ENCODE data around the gene TSPAN9.
A peak's percentile ranks its signal among the peaks of the same experiment; 100 is the strongest.
"Not testable (repeated sequence)": the region's sequence is repeated elsewhere in the genome, so short reads cannot be mapped to it uniquely, and the experiment has no call there.

Gene TSPAN9

DNA sequence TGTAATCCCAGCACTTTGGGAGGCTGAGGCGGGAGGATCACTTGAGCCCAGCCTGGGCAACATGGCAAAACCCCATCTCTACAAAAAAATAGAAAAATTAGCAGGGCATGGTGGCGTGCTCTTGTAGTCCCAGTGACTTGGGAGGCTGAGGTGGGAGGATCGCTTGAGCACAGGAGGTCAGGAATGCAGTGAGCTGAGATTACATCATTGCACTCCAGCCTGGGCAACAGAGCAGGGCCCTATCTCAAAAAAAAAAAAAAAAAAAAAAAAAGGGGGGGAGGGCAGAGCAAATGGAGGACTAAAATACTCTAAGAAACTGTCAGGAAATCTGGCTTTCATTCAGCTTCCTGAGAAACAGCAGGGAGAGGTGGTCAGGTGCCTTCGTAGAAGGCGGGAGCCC, 31.7 kb upstream of the TSPAN9 start:
- DNase-seq = no peak

- DNase-seq = no peak
Measured at GRCh38 chr12:3045989-3046388, 31.2 kb upstream of the TSPAN9 start.

GRCh38 chr12:3046441-3047200, 30.6 kb upstream of the TSPAN9 start:
- no peak for DNase-seq

DNA sequence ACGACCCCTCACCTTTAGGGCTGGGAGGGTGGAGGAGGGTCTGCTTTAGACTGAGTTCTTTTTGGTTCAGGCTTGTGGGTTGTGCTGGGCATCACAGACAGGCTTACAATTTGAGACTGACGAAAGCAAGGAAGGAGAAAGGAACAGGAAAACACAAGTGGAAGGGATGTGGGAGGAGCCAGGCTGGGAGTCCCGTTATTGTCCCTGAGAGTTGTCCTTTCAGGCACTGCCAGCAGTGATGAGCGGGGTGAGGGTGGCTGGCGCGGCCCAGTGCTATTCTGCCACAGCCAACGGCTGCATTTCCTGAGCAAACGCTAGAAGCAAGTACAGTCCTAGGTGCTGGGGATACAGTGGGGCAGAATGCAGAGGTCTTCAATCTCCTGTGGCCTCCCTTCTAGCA, 29.2 kb upstream of the TSPAN9 start:
- DNase-seq = no peak

GRCh38 chr12:3048540-3048939, 28.6 kb upstream of the TSPAN9 start:
- no peak for DNase-seq

DNA sequence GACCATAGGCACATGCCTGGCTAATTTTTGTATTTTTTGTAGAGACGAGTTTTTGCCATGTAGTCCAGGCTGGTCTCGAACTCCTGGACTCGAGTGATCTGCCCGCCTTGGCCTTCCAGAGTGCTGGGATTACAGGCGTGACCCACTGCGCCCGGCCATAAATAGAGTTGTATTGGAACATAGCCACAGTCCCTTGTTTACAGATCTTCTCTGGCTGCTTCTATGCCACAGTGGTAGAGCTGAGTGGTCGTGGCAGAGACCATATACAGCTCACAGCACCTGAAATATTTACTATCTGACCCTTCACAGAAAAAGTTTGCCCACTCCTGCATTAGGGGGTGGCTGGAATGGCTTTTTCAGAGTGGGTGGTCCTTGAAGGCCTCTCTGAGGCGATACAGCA, 28.0 kb upstream of the TSPAN9 start:
- no peak for DNase-seq

GRCh38 chr12:3049611-3050249, 27.4 kb upstream of the TSPAN9 start:
- DNase-seq = no peak

- no peak for DNase-seq
Measured at GRCh38 chr12:3054374-3054773, 22.8 kb upstream of the TSPAN9 start.

GRCh38 chr12:3055026-3055703, 22.0 kb upstream of the TSPAN9 start:
- DNase-seq = no peak

- DNase-seq = no peak
Measured at GRCh38 chr12:3055704-3056467, 21.3 kb upstream of the TSPAN9 start.

GRCh38 chr12:3061059-3061458, 16.1 kb upstream of the TSPAN9 start:
- no peak for DNase-seq

- no peak for DNase-seq
Measured at GRCh38 chr12:3061501-3062215, 15.5 kb upstream of the TSPAN9 start.

- no peak for DNase-seq
Measured at GRCh38 chr12:3065300-3065699, 11.9 kb upstream of the TSPAN9 start.

DNA sequence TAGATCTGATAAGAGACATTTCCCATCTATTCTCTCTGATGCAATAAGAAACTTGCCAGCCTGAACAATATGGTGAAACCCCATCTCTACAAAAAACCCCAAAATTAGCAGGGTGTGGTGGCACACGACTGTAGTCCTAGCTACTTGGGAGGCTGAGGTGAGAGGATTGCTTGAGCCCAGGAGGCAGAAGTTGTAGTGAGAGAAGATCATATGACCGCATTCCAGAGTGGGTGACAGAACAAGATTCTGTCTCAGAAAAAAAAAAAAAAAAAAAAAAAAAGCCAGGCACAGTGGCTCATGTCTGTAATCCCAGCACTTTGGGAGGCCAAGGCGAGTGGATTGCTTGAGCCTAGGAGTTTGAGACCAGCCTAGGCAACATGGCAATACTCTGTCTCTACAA, 11.3 kb upstream of the TSPAN9 start:
- DNase-seq = not testable (repeated sequence)

GRCh38 chr12:3069714-3070113, 7.5 kb upstream of the TSPAN9 start:
- no peak for DNase-seq

DNA sequence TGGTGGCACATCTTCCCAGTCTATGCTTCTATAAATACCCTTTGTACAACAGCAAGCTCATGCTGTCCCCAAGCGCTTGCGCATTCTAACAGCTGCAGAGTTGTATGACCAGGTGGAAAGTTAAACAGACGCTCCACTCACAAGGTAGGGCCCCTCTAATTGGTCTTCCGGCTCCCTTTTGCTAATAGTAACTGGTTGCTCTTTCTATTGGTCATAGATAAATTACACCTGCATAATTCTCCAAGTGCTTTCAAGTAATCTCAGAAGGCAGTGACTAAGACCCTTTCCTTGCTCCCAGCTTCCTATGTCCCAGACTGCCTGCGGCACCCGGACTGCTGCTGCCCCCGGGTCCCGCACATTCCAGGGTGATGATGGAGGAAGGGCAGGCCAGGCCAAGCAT, 6.1 kb upstream of the TSPAN9 start:
- DNase-seq = no peak

DNA sequence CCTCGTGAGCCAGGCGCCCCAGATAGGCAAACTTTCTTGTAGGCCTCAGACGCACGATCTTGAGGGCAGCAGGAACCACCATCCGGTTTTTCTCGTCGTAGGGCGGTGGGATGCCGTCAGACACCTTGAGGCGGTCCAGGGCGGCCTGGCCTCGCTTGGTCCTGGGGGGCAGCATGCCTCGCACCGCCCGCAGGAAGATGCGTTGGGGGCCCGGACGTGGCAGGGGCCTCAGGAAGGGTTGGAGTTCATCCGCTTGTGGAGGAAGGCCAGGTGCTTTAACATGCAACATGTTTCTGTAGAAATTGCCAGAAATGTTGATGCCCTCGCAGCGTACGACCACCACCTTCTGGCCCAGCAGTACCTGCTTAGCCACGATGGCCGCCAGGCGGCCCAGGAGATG, 5.5 kb upstream of the TSPAN9 start:
- no peak for DNase-seq

DNA sequence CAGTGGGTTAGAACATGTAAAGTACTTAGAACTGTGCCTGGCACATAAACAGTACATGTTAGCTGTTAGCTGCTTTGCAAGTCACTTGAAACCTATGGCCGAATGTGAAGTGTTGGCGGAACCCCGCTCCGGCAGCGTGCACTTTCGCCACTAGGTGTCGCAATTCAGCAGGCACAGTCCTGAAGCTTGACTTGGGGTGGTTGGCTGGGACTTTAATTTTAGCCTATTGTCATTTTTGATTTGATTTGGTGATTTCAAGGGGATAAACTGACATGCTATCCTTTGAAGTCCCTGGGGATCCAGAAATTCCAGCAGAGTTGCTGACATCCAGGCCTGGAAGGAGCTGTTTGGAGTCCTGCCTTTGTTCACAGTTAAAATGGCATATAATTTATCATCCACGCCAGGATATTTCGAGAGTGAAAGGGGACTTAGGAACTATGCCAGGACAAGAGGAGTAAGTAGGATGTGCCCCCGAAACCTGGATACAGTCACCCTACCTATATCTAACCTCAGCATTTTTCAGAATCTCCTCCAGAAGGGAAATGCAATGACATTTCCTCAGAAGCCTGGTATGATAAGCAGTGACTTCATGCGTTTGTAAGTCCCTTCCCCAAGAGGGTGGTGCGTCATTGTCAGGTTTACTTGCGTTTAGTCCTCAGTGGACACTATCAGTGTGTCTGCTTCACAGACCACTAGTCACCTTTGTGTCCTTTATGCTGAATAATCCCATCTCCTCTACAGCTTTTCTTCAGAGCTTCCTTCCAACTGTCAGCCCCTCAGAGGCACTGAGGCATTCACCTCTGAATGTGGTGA, 3.5 kb upstream of the TSPAN9 start:
- peak; percentile 15 for DNase-seq

GRCh38 chr12:3075315-3075714, 1.9 kb upstream of the TSPAN9 start:
- no peak for DNase-seq

DNA sequence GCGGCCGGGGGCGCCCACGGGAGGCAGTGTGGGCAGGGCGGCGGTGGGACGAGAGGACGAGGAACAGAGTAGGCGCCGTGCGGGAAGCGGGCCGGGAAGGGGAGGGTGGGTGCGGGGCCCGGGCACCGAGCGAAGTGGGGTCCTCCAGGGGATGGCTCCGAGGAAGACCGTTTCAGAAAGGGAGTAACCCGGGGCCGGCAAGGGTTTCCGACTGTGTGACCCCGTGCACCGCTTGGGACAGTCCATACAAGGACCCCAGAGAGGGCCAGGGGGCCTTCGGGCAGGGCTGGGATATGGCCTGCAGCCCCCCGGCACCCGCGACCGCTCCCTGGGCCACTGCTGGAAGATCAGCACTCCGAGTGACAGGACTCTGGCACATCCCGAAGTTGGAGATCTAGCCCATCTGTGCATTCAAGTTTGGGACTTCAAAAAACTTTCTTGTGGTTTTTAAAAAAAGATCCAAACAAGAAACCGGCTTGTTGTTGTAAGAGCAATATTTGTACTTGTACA, 448 bp downstream of the TSPAN9 start:
- no peak for DNase-seq

DNA sequence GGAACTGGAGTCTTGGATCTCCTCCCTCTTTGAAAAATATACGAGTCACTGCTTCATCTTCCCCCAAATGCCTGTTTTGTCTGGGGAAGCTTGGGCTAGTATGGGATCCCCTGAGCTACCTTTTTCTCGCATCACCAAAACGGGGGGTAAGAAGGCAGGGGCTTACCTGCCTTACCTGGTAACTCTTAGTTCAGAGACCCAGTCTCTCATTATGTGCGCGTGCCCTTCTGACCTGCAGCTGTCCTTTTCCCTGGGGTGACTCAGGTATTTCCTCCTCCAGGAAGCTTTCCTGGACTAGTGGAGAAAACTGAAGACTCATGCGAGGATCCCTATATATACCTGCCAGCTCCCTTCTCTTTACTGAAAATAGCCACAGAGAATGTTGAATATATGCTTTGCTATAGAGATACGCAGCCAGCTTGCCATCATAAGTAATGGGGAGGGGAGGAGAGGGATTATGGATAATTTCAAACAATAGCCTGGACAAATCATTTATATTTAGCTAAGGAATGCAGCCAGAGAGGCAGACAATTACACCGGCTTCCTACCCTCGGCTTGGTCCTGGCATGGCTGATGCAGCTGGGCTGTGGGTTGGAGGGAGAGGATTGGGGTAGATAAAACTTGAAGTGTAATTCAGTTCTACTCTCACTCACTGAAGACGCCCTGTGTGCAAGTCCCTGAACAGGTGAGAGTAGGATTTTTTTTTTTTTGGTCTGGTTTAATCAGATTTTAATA, 1.1 kb downstream of the TSPAN9 start:
- DNase-seq = no peak

Data from GF-D8 (cell line).